SK-N-SH (cell line): Measurements from ENCODE around the gene KLHL26. TPM values are rescaled to one million over a fixed set of nuclear protein-coding genes. Genes with fewer than 3 reads are reported as not detected.

Source experiments
- CTCF ChIA-PET: fragments of 300-600, 350-600 bp; formaldehyde crosslinking; extraction: SDS; loops from one replicate; lab custom pipeline; 2021; lab: Yijun Ruan, JAX
- POLR2A ChIA-PET: fragments of 350-600 bp; sonication (Branson Sonifier 250); formaldehyde crosslinking; extraction: SDS; loops from one replicate; lab custom pipeline; 2020; ENCODE audit warnings: antibody characterized with exemption, inconsistent platforms; lab: Yijun Ruan, JAX
- DNase-seq: peaks from one replicate; pipeline ENCODE4 v3.0.0; 2012
- H2AFZ ChIP-seq: fragments of 200-600 bp; sonication (generic); 2 replicates; pipeline ENCODE4 v1.8.1; 2016; ENCODE audit warnings: antibody characterized with exemption, mild to moderate bottlenecking, low read depth
- H3F3A ChIP-seq: fragments of 200-600 bp; sonication (generic); replicated peaks from 2 replicates; pipeline ENCODE3; 2016; ENCODE audit warnings: antibody characterized with exemption, mild to moderate bottlenecking; ENCODE audit not compliant: insufficient read depth
- H3K27ac ChIP-seq, 2 experiments: fragments of 200-500 bp in 1 of 2; fragments of 200-600 bp in 1 of 2; sonication (Bioruptor generic) in 1 of 2; sonication (generic), shearing (Covaris generic) in 1 of 2; 2 replicates each; pipeline versions ENCODE4 v1.5.1 to v1.6.1; 2014 to 2016; ENCODE audit warnings: low read depth in 2 of 2, inconsistent platforms in 1 of 2, low read length in 1 of 2, mild to moderate bottlenecking in 1 of 2, mixed read lengths in 1 of 2
- H3K27me3 ChIP-seq: fragments of 200-600 bp; sonication (generic), shearing (Covaris generic); 2 replicates; pipeline ENCODE4 v1.6.1; 2016; ENCODE audit warnings: mixed run types; ENCODE audit not compliant: insufficient read depth
- H3K36me3 ChIP-seq, 2 experiments: fragments of 200-500 bp in 1 of 2; fragments of 200-600 bp in 1 of 2; sonication (Bioruptor generic) in 1 of 2; sonication (generic) in 1 of 2; replicated peaks in 1 of 2; 2 replicates each; pipeline versions ENCODE3 to v1.5.1; 2014 to 2016; ENCODE audit warnings: low read length in 1 of 2, mild to moderate bottlenecking in 1 of 2; ENCODE audit not compliant: insufficient read depth in 2 of 2, control insufficient read depth in 1 of 2
- H3K4me1 ChIP-seq, 2 experiments: fragments of 200-500 bp in 1 of 2; fragments of 200-600 bp in 1 of 2; sonication (Bioruptor generic) in 1 of 2; sonication (generic), shearing (Covaris generic) in 1 of 2; 2 replicates each; pipeline versions ENCODE4 v1.5.1 to v1.6.1; 2014 to 2016; ENCODE audit warnings: low read depth in 1 of 2, low read length in 1 of 2, mixed run types in 1 of 2; ENCODE audit not compliant: insufficient read depth in 2 of 2, control insufficient read depth in 1 of 2
- H3K4me2 ChIP-seq: fragments of 200-600 bp; sonication (generic), shearing (Covaris generic); 2 replicates; pipeline ENCODE4 v1.6.1; 2017; ENCODE audit warnings: mixed run types
- H3K4me3 ChIP-seq, 2 experiments: fragments of 200-500 bp in 1 of 2; fragments of 200-600 bp in 1 of 2; sonication (Bioruptor generic) in 1 of 2; sonication (generic), shearing (Covaris generic) in 1 of 2; 2 replicates each; pipeline versions ENCODE4 v1.5.1 to v1.8.1; 2014 to 2016; ENCODE audit warnings: low read depth in 2 of 2, inconsistent platforms in 1 of 2, low read length in 1 of 2, mild to moderate bottlenecking in 1 of 2, mixed read lengths in 1 of 2, moderate library complexity in 1 of 2
- H3K79me2 ChIP-seq: fragments of 200-600 bp; sonication (generic); 2 replicates; pipeline ENCODE4 v1.8.1; 2017; ENCODE audit warnings: mild to moderate bottlenecking; ENCODE audit not compliant: insufficient read depth
- H3K9ac ChIP-seq: fragments of 200-600 bp; sonication (generic); 2 replicates; pipeline ENCODE4 v1.6.1; 2017; ENCODE audit warnings: mixed run types
- H3K9me2 ChIP-seq: fragments of 200-600 bp; sonication (generic); 2 replicates; pipeline ENCODE4 v1.6.1; 2017; ENCODE audit warnings: mixed run types
- H3K9me3 ChIP-seq: fragments of 200-600 bp; sonication (generic); 2 replicates; pipeline ENCODE4 v1.6.1; 2017; ENCODE audit warnings: mixed run types, mild to moderate bottlenecking, moderate library complexity
- H4K20me1 ChIP-seq: fragments of 200-600 bp; sonication (generic); 2 replicates; pipeline ENCODE4 v1.6.1; 2017; ENCODE audit warnings: mild to moderate bottlenecking, mixed run types; ENCODE audit not compliant: insufficient read depth
- EP300 ChIP-seq, 2 experiments: IDR thresholded peaks; 2 replicates each; pipeline versions ENCODE4 v1.4.0 to v1.6.1; 2012; ENCODE audit warnings: borderline replicate concordance in 1 of 2, low read depth in 1 of 2, low read length in 1 of 2
- EZH2phosphoT487 ChIP-seq: fragments of 200-600 bp; sonication (generic); IDR thresholded peaks from 2 replicates; pipeline ENCODE4 v1.6.1; 2017; ENCODE audit warnings: low read depth, mixed run types, mild to moderate bottlenecking, antibody characterized with exemption, moderate library complexity, borderline replicate concordance
- FOSL2 ChIP-seq: IDR thresholded peaks from 2 replicates; pipeline ENCODE4 v1.4.0; 2012; ENCODE audit warnings: low read depth, mild to moderate bottlenecking, moderate library complexity, borderline replicate concordance
- FOXM1 ChIP-seq: IDR thresholded peaks from 2 replicates; pipeline ENCODE4 v1.4.0; 2012; ENCODE audit warnings: low read depth, mild to moderate bottlenecking
- GABPA ChIP-seq: IDR thresholded peaks from 2 replicates; pipeline ENCODE4 v1.4.0; 2012; ENCODE audit warnings: low read depth, mild to moderate bottlenecking
- IRF3 ChIP-seq: fragments of 150-350 bp; IDR thresholded peaks from 2 replicates; pipeline ENCODE4 v1.6.1; 2016; ENCODE audit warnings: mild to moderate bottlenecking, low read depth, low read length
- JUND ChIP-seq: IDR thresholded peaks from 2 replicates; pipeline ENCODE4 v1.4.0; 2012
- MEF2A ChIP-seq: IDR thresholded peaks from 2 replicates; pipeline ENCODE4 v1.4.0; 2012; ENCODE audit warnings: low read depth, borderline replicate concordance
- MXI1 ChIP-seq: IDR thresholded peaks from 2 replicates; pipeline ENCODE4 v1.6.1; 2012; ENCODE audit warnings: mild to moderate bottlenecking, low read depth, low read length, improper control_type of control experiment
- NFIC ChIP-seq: IDR thresholded peaks from 2 replicates; pipeline ENCODE4 v1.4.0; 2012; ENCODE audit warnings: borderline replicate concordance
- POLR2AphosphoS5 ChIP-seq: IDR thresholded peaks from 2 replicates; pipeline ENCODE4 v1.6.1; 2012; ENCODE audit warnings: low read depth, low read length
- RAD21 ChIP-seq: IDR thresholded peaks from 2 replicates; pipeline ENCODE4 v1.6.1; 2012; ENCODE audit warnings: mild to moderate bottlenecking, low read length
- SIN3A ChIP-seq: IDR thresholded peaks from 2 replicates; pipeline ENCODE4 v1.6.1; 2012; ENCODE audit warnings: low read depth, mild to moderate bottlenecking, low read length, moderate library complexity, borderline replicate concordance
- TAF1 ChIP-seq: IDR thresholded peaks from 2 replicates; pipeline ENCODE4 v1.6.1; 2012; ENCODE audit warnings: low read depth, mild to moderate bottlenecking, low read length, moderate library complexity, borderline replicate concordance
- TCF12 ChIP-seq: IDR thresholded peaks from 2 replicates; pipeline ENCODE4 v1.4.0; 2012
- USF2 ChIP-seq: fragments of 150-350 bp; IDR thresholded peaks from 2 replicates; pipeline ENCODE4 v1.6.1; 2017; ENCODE audit warnings: antibody characterized with exemption, low read length, low read depth, borderline replicate concordance
- WGBS: methylation state at CpG from one replicate; pipeline ENCODE4 v1.1.6; 2017; ENCODE audit warnings: low lambda C conversion rate; 5-methylcytosine and 5-hydroxymethylcytosine counted together
- polyA plus RNA-seq, 3 experiments: library from polyadenylated mRNA; depleted of rRNA; stranded (reverse); fragments of >200 nt; gene quantifications; 2 replicates each; pipeline ENCODE4 v1.2.3, GENCODE V29; 2012
- TF ChIP-seq, protein P1 (sequence below): fragments of 200-600 bp; sonication (generic); IDR thresholded peaks from 2 replicates; pipeline ENCODE4 v1.6.1; 2017; ENCODE audit warnings: antibody characterized with exemption, mild to moderate bottlenecking, moderate library complexity
- TF ChIP-seq, protein P2 (sequence below): IDR thresholded peaks from 2 replicates; pipeline ENCODE4; 2012
- TF ChIP-seq, protein P3 (sequence below): IDR thresholded peaks from 2 replicates; pipeline ENCODE4 v1.4.0; 2012; ENCODE audit warnings: low read depth
- TF ChIP-seq, protein P4 (sequence below): IDR thresholded peaks from 2 replicates; pipeline ENCODE4 v1.4.0; 2012; ENCODE audit warnings: low read depth, borderline replicate concordance

KLHL26 gene
- polyA plus RNA-seq, 1 of the 3 experiments (the other 2 are of a cell fraction), result 4.6 TPM

GRCh38 chr19:18697680-18698079, 60.9 kb downstream of the KLHL26 start (continued):
- no peak for TF ChIP-seq IRF3
- no peak for TF ChIP-seq FOXM1
- no peak for TF ChIP-seq EP300 (IDR thresholded peaks at IDR 0.05; ENCODE audit: borderline replicate concordance in 1 of 2, low read depth in 1 of 2, low read length in 1 of 2)
- TF ChIP-seq MEF2A, result no peak

DNA sequence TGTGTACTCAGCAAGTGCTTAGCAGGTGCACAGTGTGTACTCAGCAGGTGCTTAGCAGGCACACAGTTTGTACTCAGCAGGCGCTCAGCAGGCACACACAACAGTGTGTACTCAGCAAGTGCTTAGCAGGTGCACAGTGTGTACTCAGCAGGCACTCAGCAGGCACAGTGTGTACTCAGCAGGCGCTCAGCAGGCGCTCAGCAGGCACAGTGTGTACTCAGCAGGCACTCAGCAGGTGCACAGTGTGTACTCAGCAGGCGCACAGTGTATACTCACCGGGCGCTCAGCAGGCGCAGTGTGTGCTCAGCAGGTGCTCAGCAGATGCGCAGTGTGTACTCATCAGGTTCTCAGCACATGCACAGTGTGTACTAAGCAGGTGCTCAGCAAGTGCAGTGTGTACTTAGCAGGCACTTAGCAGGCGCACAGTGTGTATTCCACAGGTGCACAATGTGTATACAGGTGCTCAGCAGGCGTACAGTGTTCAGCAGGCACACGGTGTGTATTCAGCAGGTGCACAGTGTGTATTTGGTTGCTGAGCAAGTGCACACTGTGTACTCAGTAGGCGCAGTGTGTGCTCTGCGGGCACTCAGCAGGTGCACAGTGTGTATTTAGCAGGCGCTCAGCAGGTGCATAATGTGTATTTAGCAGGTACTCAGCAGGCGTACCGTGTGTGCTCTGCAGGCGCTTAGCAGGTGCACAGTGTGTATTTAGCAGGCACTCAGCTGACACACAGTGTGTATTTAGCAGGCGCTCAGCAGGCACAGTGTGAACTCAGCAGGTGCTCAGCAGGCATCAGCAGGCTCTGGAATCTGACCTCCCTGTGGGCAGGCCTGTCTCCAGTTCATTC, 61.7 kb downstream of the KLHL26 start:
- Histone ChIP-seq H3K9me2 (no peaks in the 10 kb centered on the region), H3K36me3 (no peaks in the 10 kb centered on the region), H3K79me2 (peaks cover 29% of the 10 kb centered on the region), H3F3A (peaks cover 8% of the 10 kb centered on the region), H3K4me1 (peaks cover 14 to 28% of the 10 kb centered on the region in 2 experiments; a peak in 2 of 4 replicates), H3K9me3 (no peaks in the 10 kb centered on the region), H4K20me1 (peaks cover 53% of the 10 kb centered on the region), H3K9ac (no peak overlapping the region), H2AFZ (no peak overlapping the region), H3K4me2 (no peak overlapping the region)
- no peak for DNase-seq
- 96% methylated on average over 8 of the region's 18 CpGs for WGBS
- POLR2A ChIA-PET, result interaction anchor here (0.7 kb wide), 1 partner anchor 64 kb away, joined by 4 read pairs; no protein-coding TSS in a partner anchor
- CTCF ChIA-PET, result no interaction called here
- TF ChIP-seq GABPA (no peak), RAD21 (no peak), FOSL2 (no peak), SIN3A (no peak), TCF12 (no peak), EZH2phosphoT487 (no peak), POLR2AphosphoS5 (no peak), USF2 (no peak), FOXM1 (no peak), IRF3 (no peak), NFIC (no peak), JUND (no peak), MXI1 (no peak), TAF1 (no peak)
- TF ChIP-seq, protein P1, sequence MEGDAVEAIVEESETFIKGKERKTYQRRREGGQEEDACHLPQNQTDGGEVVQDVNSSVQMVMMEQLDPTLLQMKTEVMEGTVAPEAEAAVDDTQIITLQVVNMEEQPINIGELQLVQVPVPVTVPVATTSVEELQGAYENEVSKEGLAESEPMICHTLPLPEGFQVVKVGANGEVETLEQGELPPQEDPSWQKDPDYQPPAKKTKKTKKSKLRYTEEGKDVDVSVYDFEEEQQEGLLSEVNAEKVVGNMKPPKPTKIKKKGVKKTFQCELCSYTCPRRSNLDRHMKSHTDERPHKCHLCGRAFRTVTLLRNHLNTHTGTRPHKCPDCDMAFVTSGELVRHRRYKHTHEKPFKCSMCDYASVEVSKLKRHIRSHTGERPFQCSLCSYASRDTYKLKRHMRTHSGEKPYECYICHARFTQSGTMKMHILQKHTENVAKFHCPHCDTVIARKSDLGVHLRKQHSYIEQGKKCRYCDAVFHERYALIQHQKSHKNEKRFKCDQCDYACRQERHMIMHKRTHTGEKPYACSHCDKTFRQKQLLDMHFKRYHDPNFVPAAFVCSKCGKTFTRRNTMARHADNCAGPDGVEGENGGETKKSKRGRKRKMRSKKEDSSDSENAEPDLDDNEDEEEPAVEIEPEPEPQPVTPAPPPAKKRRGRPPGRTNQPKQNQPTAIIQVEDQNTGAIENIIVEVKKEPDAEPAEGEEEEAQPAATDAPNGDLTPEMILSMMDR, result no peak
- TF ChIP-seq, protein P2, sequence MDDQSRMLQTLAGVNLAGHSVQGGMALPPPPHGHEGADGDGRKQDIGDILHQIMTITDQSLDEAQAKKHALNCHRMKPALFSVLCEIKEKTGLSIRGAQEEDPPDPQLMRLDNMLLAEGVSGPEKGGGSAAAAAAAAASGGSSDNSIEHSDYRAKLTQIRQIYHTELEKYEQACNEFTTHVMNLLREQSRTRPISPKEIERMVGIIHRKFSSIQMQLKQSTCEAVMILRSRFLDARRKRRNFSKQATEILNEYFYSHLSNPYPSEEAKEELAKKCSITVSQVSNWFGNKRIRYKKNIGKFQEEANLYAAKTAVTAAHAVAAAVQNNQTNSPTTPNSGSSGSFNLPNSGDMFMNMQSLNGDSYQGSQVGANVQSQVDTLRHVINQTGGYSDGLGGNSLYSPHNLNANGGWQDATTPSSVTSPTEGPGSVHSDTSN, result no peak
- TF ChIP-seq, protein P3, sequence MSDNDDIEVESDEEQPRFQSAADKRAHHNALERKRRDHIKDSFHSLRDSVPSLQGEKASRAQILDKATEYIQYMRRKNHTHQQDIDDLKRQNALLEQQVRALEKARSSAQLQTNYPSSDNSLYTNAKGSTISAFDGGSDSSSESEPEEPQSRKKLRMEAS, result no peak
- TF ChIP-seq, protein P4, sequence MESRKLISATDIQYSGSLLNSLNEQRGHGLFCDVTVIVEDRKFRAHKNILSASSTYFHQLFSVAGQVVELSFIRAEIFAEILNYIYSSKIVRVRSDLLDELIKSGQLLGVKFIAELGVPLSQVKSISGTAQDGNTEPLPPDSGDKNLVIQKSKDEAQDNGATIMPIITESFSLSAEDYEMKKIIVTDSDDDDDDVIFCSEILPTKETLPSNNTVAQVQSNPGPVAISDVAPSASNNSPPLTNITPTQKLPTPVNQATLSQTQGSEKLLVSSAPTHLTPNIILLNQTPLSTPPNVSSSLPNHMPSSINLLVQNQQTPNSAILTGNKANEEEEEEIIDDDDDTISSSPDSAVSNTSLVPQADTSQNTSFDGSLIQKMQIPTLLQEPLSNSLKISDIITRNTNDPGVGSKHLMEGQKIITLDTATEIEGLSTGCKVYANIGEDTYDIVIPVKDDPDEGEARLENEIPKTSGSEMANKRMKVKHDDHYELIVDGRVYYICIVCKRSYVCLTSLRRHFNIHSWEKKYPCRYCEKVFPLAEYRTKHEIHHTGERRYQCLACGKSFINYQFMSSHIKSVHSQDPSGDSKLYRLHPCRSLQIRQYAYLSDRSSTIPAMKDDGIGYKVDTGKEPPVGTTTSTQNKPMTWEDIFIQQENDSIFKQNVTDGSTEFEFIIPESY, result no peak
- TF ChIP-seq, all 33 proteins: peak for 0
- Histone ChIP-seq H3K27ac (no peak overlapping the region; a peak in 1 of 4 replicates), H3K4me3 (no peak overlapping the region), H3K27me3 (no peaks in the 10 kb centered on the region)
